GM20431 (cell line): ENCODE results near the gene VILL.
"Not testable (repeated sequence)": the region's sequence is repeated elsewhere in the genome, so short reads cannot be mapped to it uniquely, and the experiment has no call there.

Source experiments
- in situ Hi-C: fragments of 300-500 bp; cut with MseI, MboI; formaldehyde crosslinking; loops from one replicate; pipeline ENCODE4 v1.15.0; 2020; ENCODE audit warnings: low sequenced_read_pairs; ENCODE audit not compliant: unreplicated experiment

Gene VILL

DNA sequence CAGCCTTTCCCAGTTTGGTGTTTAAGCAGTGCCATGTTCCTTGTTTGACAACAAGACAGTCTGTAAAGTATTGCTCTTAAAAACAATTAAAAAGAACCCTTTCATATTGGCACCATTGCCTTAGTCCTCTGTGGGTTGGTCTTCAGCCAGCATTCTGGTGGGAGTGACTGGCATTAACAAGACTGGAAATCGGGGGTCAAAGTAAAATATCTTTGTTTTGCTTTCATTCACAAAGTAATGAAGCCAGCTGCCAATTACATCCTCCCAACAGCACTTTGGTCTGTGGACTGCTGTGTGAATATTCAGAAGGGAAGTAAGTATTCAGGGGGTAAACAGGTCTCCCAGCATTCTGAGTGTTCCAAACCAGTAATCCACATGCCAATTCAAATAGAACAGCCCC, 8.3 kb upstream of the VILL start:
- in situ Hi-C loops = no loop called here

DNA sequence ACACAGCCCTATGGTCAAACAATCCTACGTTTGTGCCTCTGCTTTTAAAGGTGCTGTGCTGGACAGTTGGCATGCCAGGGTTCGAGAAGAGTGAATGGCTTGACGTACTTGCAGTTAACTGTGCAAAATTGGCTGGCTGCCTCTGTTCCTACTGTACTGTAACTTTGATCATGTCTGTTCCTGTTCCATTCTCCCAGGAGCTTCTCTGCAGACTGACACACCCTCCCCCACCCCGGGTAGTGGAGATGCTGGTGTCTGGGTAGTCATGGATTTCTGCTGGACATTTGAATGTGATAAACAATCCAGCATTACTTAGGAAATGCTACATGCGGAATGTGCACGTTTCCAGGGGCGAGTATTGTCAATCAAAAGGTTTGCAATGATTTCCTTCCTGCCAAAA, 6.5 kb upstream of the VILL start:
- in situ Hi-C loops = no loop called here

DNA sequence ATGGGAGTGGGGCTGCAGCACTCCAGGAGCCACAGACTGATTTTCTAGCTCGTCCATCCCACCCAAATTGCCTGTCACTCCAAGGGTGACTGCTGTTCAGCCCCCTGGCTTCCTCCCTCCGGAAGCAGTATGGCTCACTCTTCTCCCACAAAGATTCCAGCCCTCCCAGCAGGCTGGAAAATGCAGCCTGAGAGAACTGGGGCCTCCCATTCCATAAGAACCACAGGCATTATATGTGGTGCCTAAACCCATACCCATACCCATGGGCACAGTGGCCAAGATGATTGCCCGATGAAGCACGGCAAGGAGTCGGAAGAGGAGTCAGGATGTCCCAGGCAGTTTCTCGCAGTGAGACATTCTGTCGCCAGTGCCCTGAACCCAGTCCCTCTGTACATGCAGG, 6.0 kb upstream of the VILL start:
- in situ Hi-C loops = no loop called here

DNA sequence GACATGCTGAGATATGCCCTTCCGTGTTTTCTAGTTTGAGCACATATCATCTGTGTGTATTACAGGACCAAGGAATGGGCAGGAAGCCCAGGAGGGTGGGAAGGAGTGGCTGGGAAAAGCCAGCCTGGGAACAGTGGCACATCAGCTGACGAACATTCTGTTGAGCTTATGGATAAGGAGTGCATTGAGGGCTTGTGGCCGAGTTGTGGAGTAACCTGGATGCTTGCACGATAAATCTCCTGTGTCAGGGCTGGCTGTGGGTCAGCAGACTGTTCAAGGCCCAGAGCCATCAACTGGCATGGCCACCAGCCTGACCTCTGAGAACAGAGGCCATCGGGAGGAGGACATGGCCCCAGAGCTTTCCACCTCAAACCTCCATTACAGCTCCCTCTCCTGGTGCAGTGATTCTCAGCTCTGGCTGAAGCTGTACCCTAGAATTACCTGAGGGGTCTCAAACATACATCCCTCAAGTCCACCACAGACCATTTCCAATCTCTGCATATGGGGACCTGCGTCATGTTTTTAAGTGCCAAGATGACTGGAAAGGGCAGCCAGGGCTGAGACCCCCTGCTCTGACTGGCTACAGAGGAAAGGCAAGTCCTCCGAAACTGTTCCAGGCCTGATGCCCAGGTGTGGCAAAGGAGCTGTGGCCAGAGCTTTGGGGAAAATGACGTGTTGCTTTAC, 4.8 kb upstream of the VILL start:
- in situ Hi-C loops = no loop called here

DNA sequence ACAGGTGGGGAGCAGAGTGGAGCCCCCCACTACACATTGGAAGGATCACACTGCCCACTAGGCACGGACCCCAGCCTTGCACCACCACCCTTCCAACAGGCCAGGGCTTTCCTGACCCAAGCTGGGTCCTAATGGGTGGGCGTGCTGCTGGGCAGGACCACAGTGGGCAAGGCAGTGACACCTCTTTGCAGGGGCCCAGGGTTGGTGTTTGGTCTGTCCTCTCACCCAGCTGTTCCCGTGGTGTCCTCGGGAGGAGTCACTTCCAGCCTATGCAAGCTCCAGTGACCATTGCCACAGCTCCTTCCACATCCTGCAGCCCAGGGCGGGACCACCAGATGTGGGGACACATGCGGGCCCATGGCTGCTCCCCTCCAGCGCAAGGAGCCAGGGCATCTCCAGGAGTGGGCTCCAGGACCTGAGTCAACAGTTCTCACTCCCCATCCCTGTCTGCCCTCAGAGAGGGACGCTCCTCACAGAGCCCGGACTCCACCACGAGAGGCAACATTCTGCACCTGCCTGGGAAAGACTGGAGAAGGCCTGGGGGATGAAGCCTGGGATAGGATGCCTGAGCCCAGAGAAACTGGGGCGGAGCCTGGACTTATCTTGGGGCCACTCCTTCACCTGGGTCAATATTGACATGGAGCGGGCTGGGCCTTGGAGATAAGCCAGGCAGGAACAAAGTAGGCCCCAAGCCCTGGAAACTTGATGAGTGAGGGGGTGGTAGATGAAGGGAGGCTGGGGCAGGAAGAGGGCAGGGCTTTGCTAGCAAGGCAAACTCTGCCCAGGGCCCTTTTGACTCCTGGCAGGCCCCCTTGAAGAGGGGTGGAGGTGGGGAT, 3.9 kb upstream of the VILL start:
- in situ Hi-C loops = no loop called here

DNA sequence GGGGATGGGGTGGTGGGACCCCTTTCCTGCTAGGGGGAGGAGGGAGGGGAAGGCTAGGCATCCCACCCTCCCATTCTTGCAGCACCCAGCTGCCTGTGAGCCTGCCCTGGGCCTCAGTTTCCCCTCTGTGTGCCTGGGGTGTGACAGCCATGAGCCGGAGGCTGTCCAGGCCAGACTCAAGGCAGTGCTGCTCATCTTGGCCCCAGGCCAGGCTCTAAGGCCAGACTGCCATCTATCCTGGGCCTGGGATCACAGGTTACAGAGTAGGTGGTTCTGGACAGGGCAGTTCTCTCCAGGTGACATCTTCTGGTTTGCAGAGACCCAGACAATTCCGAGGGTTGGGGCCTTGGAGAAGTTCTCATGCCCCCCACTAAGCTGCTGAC, 3.3 kb upstream of the VILL start:
- in situ Hi-C loops = no loop called here

DNA sequence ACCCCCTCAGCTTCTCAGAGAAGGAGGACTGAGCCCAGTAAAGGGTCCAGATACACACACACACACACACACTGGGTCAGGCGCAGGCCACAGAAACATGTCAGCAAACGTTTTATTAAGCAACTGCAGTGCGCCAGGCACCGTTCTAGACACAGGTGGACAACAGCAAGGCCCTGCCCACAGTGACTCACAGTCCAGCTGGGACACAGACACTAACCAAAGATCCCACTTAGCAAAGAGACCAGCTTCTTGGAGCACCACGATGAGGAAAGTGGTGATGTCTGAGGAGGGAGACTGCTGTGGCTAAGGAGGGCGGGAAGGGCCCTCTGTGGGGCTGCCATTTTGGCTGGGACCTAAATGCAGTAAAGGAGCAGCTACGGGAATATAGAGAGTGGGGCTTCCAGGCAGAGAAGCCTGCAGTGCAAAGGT, 2.8 kb upstream of the VILL start:
- in situ Hi-C loops = no loop called here

DNA sequence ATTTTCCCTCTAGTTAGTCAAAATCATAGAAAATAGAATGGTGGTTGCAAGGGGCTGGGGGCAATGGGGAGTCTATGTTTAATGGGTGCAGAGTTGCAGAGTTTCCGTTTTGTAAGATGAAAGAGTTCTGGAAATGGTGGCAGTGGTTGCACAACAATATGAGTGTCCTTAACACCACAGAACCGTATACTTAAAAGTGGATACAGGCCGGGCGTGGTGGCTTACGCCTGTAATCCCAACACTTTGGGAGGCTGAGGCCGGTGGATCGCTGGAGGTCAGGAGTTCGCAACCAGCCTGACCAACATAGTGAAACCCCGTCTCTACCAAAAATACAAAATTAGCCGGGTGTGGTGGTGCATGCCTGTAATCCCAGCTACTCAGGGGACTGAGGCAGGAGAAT, 2.2 kb upstream of the VILL start:
- in situ Hi-C loops = not testable (repeated sequence)

DNA sequence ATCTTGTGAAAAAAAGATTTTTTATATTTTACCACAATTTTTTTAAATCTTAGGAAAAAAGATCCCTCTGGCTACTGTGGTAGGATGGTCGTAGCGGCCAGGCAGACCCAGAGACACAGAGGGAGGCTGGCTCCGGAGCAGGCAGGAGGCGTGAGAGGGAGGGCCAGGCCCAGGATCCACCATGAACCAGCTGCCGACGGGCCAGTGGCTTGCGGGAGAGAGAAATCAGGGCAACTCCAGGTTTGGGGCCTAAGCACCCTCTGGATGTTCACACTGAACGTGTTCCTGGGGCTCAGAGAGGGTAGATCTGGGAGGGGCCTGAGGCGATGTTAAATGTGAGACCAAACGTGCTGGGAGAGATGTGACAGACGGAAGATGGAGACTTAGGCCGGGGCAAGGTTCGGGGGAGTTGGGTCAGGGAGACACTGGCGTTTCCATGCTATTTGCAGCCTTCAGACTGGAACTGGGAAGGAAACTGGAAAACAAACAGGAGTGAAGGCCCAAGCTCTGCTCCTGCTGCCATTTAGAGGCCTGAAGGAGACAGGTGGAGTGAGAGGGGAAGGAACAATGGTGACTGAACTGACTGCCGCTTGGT, 1.6 kb upstream of the VILL start:
- in situ Hi-C loops = no loop called here

DNA sequence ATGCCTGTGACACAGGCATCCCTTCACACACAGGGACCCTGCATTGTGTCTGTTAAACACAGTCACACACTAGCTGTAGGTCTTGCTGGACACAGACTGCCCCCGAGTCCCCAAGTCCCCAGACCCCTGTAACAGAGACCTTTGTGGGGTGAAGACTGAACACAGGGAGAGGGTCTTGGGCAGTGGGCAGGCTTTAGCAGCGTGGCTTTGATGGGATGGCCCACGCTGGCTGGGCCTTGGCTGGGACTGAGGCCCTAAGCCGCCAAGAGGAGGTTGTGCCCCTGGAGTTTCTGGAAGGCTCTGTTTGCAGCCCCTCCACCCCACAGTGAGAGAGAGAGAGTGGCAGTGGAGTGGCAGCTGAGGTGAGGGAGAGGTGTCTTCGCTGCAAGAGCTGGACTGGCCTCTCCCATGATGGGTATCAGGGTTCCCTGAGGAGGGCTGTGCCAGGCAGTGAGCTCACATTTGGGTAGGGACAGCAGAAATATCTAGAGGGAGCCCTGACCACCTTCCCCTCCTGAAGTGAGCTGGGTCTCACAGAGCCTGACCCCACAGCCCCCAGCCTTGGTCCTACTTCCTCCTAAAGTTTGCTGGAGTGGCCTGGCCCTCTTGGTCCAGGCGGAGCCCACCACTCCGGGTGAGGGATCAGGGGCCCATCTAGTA, 635 bp upstream of the VILL start:
- in situ Hi-C loops = no loop called here

DNA sequence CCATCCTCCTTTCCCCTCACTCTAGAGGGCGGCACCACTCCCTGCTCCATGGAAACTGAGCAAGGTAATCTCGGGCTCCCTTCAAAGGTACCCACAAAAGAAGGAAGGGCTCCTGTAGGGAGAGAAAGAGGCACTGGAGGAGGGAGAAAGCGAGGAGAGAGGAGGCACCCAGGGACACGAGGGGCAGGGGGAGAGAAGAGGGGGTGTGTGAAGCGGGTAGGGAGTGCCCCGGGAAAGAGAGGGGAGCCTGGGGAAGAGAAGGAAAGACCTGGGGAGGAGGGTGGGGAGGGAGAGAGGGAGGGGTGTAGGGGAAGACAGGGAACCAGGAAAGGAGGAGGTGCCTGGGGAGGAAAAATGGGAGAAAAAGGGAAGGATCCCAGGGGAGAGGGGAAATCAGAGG, 523 bp downstream of the VILL start:
- in situ Hi-C loops = no loop called here

DNA sequence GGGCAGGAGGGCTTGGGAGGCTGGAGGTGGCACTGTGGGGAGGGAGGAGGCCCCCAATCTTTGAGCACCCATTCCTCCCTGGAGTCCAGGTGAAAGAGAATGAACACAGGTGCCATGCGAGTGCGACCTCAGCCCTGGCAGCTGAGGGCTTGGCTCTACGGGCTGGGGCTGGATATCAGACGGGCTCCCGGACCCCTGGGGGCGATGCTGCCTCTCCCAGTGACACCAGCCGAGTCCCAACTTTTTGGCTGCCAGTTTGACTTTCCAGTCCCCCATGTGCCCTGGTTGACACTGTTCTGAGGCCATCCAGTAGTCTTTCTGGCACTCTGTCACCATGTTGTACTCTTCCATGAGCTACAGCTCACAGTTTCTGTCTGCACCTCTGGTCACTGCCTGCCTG, 1.2 kb downstream of the VILL start:
- in situ Hi-C loops = no loop called here

DNA sequence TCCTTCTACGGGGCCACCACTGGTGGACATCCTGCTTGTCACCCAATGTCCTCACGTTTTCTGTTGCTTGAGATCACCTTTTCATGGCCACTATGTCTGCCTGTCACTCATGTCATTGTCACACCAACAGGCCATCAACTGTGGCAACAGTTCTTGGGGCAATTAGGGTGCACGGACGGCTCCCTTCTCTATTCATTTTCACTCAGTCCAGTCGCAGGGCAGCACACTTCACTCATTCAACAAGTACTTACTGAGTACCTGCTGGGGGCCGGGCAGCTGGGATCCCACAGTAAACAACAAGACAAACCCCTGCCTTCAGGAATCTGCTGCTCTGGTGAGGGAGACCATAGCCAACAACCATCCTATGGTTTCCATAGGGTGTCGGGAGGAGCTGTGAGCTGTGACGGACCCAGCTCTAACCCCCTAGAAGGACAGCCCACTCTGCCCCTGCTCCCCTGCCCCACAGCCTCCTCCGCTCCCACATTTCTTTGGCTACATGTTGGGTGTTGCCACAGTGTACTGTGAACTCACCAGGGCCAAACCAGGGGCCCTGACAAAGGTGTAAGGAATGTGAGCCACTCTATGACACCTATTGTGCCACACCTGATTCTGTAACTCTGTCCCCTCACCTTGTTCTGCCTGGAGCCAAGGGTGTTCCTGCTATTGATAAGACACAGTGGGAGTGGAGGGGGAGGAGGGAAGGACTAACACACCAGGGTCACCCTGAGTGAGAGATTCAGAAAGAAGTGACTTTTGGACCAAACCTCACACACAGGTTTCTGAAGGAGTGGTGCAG, 1.9 kb downstream of the VILL start:
- in situ Hi-C loops = no loop called here

DNA sequence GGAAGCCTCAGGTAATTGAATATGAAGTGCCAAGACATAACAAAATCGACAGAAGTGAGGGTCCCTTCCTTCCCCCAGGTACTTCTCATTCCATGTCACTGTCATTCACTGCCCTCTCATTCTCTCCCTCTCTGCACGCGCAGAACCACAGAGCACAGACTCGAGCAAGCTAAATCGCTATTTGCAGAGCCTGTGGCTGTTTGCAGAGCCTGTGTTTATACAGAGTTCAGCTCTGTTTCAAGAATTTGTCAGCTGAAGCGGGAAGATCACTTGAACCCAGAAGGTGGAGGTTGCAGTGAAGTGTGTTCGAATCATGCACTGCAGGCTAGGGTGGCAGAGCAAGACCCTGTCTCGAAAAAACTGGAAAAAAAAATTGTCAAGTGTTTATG, 2.5 kb downstream of the VILL start:
- in situ Hi-C loops = no loop called here

DNA sequence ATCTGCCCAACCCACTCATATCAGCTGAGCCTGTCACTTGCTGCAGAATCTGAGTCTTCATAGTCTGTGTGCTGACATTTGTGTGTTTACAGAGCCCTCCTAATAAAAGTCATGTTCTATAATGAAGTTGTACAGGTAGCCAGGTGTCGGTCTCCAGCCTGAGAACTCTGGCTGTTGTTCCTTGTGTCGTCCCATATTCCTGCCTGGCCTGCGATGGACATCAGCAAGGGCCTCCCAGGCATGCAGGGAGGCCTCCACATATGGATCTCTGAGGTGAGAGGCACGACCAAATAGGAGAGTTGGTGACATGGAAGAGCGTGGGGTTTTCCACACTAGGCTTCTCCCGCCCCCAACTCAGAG, 2.9 kb downstream of the VILL start:
- in situ Hi-C loops = no loop called here

DNA sequence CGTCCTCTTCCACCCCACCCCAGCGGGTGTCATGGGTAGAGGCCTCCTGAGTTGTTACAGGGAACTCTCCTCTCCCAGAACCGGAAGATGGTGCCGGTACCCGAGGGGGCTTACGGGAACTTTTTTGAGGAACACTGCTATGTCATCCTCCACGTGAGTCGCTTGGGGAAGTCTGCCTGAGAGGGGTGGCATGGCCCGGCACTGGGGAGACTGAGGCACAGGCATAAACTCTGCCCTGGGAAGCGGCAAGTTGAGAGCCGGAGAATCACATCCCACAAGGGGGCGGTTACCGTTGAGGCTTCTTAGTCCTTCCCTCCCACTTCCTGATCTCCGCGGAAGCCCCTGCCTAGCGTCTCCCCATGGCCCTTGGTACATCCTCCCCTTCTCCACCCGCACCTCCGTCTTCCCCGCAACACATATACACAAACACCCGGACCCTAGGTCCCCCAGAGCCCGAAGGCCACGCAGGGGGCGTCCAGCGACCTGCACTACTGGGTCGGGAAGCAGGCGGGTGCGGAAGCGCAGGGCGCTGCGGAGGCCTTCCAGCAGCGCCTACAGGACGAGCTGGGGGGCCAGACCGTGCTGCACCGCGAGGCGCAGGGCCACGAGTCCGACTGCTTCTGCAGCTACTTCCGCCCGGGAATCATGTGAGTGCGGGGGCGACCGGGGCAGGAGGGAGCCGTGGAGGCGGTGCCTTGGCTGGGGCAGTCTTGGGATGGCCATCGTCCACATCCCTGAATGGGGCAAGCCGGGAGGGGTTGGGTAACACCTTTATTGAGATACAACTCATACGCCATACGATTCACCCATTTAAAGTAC, 3.4 kb downstream of the VILL start:
- in situ Hi-C loops = no loop called here

DNA sequence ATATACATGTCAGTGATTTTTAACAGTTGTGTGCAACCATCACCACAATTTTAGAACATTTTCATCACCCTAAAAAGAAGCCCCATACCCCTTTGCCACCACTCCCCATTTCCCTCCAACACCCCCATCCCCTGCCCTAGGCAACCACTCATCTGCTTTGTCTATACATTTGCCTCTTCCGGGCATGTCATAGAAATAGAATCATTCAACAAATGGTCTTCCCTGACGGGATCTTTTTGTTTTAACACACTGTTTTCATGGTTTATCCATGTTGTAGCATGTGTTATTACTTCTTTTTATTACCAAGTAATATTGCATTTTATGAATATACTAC, 4.0 kb downstream of the VILL start:
- in situ Hi-C loops = no loop called here

DNA sequence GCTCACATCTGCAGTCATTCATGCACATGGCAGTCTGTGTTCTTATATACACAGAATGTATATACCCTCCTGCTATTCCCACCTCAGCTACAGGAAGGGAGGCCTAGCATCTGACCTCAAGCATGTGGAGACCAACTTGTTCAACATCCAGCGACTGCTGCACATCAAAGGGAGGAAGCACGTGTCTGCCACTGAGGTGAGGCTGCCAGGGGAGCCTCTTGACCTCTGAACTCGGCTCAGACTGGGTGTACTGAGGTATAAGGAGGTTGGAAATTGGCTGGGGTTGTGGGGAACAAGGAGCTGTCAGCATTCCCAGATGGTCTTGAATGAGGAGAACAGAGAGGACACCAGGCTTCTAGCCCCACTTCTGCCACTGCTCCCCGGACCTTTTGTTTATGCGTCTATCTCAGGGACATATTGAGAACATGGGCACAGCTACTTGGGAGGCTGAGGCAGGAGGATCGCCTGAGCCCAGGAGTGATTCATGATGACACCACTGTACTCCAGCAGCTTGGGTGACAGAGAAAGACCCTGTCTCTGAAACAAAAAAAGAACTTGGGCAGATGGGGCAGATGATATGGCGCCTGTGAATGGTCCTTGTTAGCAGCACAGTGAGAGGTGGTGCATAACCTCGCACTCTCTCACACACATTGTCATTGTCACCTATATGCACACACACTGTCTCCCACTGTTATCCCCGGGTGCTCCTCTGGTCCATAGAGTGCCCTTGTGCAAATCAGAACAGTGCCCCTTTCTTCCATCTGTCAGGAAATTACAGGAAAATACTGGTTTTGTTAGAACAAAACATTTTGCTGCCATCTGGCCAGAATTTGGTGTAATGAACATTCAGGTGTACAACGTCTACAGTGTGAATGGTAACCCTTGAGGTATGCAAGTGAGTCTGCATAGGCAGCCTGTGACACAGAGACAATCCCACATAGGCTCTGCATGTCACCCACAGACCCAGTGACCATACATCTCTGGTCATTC, 5.4 kb downstream of the VILL start:
- in situ Hi-C loops = no loop called here
